NB4 (cell line): ENCODE data around the gene CUX1.
A peak's percentile ranks its signal among the peaks of the same experiment; 100 is the strongest.

ENCODE experiments used
- POLR2A ChIP-seq: IDR thresholded peaks from 2 replicates; pipeline ENCODE4 v1.6.1; 2011; ENCODE audit warnings: mild to moderate bottlenecking; ENCODE audit not compliant: insufficient read length; ENCODE audit errors: extremely low read depth
- TF ChIP-seq, protein P1 (sequence below): IDR thresholded peaks from one replicate; pipeline ENCODE4 v1.5.1; 2012; ENCODE audit warnings: low read depth, low read length
- TF ChIP-seq, protein P2 (sequence below): IDR thresholded peaks from 2 replicates; pipeline ENCODE4 v1.6.1; 2011; ENCODE audit warnings: low read depth, low read length

DNA sequence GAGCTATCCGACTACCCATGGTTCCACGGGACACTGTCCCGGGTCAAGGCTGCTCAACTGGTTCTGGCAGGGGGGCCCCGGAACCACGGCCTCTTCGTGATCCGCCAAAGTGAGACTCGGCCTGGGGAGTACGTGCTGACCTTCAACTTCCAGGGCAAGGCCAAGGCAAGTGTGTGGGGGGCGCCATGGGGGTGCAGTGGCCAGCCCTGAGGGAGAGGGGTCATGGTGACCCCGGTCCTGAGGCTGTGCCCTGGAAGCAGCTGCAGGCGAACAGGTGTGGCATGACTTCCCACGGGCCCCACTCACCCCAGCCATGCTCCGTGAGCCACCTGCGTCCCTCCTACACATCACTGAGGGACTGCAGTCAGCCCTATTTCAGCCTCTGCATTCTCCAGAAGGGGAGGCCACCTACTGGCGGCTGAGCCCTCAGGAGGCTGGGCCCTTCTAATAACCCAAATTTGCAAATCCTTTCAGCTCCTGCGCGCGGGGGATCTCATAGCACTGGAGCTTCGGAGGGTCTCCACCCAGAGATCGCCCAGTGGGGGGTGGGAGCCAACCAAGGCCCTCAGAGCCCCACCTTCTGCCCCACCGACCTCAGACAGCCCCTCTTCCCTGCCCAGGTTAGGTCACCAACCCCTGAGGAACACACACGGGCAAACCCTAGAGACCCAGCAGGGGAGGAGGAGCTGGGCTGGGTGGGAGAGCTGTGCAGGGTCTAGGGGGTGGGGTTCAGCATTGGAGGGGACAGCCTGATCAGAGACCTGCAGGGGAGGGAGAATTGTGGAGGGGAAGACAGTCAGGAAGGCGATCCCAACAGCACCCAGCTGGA is 500.0 kb downstream of the CUX1 start:
- TF ChIP-seq POLR2A, result no peak
- TF ChIP-seq, protein P1, sequence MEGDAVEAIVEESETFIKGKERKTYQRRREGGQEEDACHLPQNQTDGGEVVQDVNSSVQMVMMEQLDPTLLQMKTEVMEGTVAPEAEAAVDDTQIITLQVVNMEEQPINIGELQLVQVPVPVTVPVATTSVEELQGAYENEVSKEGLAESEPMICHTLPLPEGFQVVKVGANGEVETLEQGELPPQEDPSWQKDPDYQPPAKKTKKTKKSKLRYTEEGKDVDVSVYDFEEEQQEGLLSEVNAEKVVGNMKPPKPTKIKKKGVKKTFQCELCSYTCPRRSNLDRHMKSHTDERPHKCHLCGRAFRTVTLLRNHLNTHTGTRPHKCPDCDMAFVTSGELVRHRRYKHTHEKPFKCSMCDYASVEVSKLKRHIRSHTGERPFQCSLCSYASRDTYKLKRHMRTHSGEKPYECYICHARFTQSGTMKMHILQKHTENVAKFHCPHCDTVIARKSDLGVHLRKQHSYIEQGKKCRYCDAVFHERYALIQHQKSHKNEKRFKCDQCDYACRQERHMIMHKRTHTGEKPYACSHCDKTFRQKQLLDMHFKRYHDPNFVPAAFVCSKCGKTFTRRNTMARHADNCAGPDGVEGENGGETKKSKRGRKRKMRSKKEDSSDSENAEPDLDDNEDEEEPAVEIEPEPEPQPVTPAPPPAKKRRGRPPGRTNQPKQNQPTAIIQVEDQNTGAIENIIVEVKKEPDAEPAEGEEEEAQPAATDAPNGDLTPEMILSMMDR, result peak; percentile 21
- TF ChIP-seq, protein P2, sequence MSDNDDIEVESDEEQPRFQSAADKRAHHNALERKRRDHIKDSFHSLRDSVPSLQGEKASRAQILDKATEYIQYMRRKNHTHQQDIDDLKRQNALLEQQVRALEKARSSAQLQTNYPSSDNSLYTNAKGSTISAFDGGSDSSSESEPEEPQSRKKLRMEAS, result no peak
